ENCODE data around the gene TFCP2L1. TPM values are rescaled to one million over a fixed set of nuclear protein-coding genes. Genes with fewer than 3 reads are reported as not detected.

TFCP2L1 gene
- total RNA-seq, 1 experiment from 2014 or later: 4.3 TPM

- no peaks in the 10 kb centered on the region for H3K36me3 Mint-ChIP-seq
- CTCF ChIA-PET: no interaction called here
- H3K4me1 Mint-ChIP-seq: no peaks in the 10 kb centered on the region
- H3K9me3 Mint-ChIP-seq: no peaks in the 10 kb centered on the region
- no peak for TF ChIP-seq ZNF425 (CRISPR knock-in tag; conservative IDR thresholded peaks at IDR 0.05)
- TF ChIP-seq NFE2L1 (CRISPR knock-in tag; IDR thresholded peaks at IDR 0.05): no peak
- TF ChIP-seq ETV6 (CRISPR knock-in tag; IDR thresholded peaks at IDR 0.05): no peak
- TF ChIP-seq RELA (CRISPR knock-in tag; IDR thresholded peaks at IDR 0.05; ENCODE audit: borderline replicate concordance): no peak
- no peak for TF ChIP-seq IRF1 (CRISPR knock-in tag; IDR thresholded peaks at IDR 0.05)
- TF ChIP-seq ZBTB43 (CRISPR knock-in tag; IDR thresholded peaks at IDR 0.05): no peak
- no peak for TF ChIP-seq ZNF396 (CRISPR knock-in tag; IDR thresholded peaks at IDR 0.05; ENCODE audit: borderline replicate concordance)
- no peak for TF ChIP-seq NR2C2 (CRISPR knock-in tag; IDR thresholded peaks at IDR 0.05)
- no peak for TF ChIP-seq TEAD1 (CRISPR knock-in tag; IDR thresholded peaks at IDR 0.05)
- TF ChIP-seq FOXP1 (CRISPR knock-in tag; IDR thresholded peaks at IDR 0.05; ENCODE audit: borderline replicate concordance): no peak
- no peak for TF ChIP-seq PREB (CRISPR knock-in tag; IDR thresholded peaks at IDR 0.05; ENCODE audit: borderline replicate concordance)
- no peak for TF ChIP-seq JAZF1 (CRISPR knock-in tag; IDR thresholded peaks at IDR 0.05)
- TF ChIP-seq AR (CRISPR knock-in tag; IDR thresholded peaks at IDR 0.05): no peak
- TF ChIP-seq ZBTB21 (CRISPR knock-in tag; IDR thresholded peaks at IDR 0.05; ENCODE audit: borderline replicate concordance): no peak
- no peak for TF ChIP-seq IRF2 (CRISPR knock-in tag; IDR thresholded peaks at IDR 0.05; ENCODE audit: borderline replicate concordance, low read depth)
- H3K27me3 Mint-ChIP-seq (ENCODE audit: low read depth): no peaks in the 10 kb centered on the region
- DNase-seq (ENCODE audit: low spot score) (no peak), ATAC-seq (no peak)
- no peak overlapping the region for H3K4me3 Mint-ChIP-seq
- POLR2A ChIA-PET: no interaction called here
- H3K27ac Mint-ChIP-seq: no peak overlapping the region
Observed at GRCh38 chr2:121236650-121237180, 48.3 kb downstream of the TFCP2L1 start.

GRCh38 chr2:121236101-121236640 lies 48.8 kb downstream of the TFCP2L1 start:
- ATAC-seq (no peak), DNase-seq (ENCODE audit: low spot score) (no peak)
- Mint-ChIP-seq H3K4me1 (no peaks in the 10 kb centered on the region), H3K4me3 (no peak overlapping the region), H3K27ac (no peak overlapping the region), H3K36me3 (no peaks in the 10 kb centered on the region), H3K27me3 (ENCODE audit: low read depth) (no peaks in the 10 kb centered on the region), H3K9me3 (no peaks in the 10 kb centered on the region)
- POLR2A ChIA-PET: no interaction called here
- CTCF ChIA-PET: interaction anchor here (1.4 kb wide), 1 partner anchor 108 kb away, joined by 3 read pairs; no protein-coding TSS in a partner anchor
- no peak for TF ChIP-seq ATF3 (CRISPR knock-in tag; conservative IDR thresholded peaks at IDR 0.05)
- no peak for TF ChIP-seq NR2C2 (CRISPR knock-in tag; IDR thresholded peaks at IDR 0.05)
- no peak for TF ChIP-seq ZSCAN18 (CRISPR knock-in tag; IDR thresholded peaks at IDR 0.05)
- TF ChIP-seq TCF7 (CRISPR knock-in tag; IDR thresholded peaks at IDR 0.05; ENCODE audit: low read depth): no peak
- no peak for TF ChIP-seq CBFB (CRISPR knock-in tag; IDR thresholded peaks at IDR 0.05; ENCODE audit: low read depth)
- TF ChIP-seq USF2 (CRISPR knock-in tag; IDR thresholded peaks at IDR 0.05): no peak
- no peak for TF ChIP-seq FOXJ3 (CRISPR knock-in tag; IDR thresholded peaks at IDR 0.05; ENCODE audit: borderline replicate concordance)
- TF ChIP-seq ETV6 (CRISPR knock-in tag; IDR thresholded peaks at IDR 0.05): no peak
